ENCODE results near the gene RAC2.

DNA sequence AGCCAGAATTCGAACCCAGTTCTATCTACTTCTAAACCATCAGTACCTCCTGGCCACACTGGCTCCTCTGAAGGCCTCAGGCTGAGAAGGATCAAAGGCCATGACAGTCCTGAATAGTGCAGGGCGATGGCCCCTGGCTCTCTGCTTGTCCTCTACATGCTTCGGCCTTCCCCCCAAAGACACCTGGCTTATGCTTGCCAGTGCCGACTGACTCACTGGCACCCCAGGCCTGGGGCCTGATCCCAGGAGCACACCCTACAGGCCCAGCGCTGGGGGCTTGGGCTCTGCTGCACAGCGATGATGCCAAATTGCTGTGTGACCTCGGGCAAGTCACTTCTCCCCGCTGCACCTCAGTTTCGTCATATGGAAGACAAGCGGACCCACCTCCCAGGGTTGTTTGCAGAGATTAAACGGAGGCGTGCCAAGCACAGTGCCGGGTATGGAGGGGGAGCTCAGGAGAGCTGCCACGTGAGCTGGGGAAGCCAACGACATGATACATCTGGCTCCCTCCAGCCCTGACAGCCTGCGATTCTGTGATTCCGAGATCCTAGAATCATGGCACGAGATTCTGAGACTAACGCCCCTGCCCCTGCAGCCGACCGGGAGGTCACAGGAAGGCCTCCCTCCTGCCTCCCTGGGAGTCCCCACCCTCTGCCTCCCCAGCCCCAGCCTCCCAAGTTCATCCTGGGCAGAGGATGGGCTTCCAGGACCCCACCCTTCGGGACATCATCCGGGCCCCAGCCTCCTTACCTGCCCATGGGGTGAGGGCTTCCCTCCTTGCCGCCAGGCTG is 32.8 kb downstream of the RAC2 start:
- no peak for TF ChIP-seq EZH2 (IDR thresholded peaks at IDR 0.05; ENCODE audit: low read length, unreplicated experiment)
- TF ChIP-seq, protein P1, sequence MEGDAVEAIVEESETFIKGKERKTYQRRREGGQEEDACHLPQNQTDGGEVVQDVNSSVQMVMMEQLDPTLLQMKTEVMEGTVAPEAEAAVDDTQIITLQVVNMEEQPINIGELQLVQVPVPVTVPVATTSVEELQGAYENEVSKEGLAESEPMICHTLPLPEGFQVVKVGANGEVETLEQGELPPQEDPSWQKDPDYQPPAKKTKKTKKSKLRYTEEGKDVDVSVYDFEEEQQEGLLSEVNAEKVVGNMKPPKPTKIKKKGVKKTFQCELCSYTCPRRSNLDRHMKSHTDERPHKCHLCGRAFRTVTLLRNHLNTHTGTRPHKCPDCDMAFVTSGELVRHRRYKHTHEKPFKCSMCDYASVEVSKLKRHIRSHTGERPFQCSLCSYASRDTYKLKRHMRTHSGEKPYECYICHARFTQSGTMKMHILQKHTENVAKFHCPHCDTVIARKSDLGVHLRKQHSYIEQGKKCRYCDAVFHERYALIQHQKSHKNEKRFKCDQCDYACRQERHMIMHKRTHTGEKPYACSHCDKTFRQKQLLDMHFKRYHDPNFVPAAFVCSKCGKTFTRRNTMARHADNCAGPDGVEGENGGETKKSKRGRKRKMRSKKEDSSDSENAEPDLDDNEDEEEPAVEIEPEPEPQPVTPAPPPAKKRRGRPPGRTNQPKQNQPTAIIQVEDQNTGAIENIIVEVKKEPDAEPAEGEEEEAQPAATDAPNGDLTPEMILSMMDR (conservative IDR thresholded peaks at IDR 0.05; ENCODE audit: low read depth, low read length): no peak
- no peak for TF ChIP-seq EZH2phosphoT487 (IDR thresholded peaks at IDR 0.05; ENCODE audit: borderline replicate concordance, low read length)
